ENCODE results near the gene SASH1.

The SASH1 gene

DNA sequence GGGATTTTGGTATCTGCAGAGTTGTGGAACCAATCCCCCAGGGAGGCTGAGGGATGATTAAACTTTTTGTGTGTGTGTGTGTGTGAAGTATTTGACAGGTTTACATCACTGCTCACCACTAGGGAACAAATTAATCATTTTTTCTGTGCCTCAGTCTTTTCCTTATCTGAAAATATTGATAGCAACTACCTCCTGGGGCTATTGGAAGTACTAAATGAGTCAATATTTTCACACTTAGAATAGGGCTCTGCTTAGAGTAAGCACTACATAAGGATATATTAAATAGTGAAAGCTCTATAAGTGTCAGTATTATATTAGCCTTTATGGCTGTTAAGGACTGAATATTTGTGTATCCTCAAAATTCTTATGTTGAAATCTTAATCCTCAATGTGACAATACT, 249.0 kb downstream of the SASH1 start:
- DNase-seq (ENCODE audit: low read depth), result no peak

DNA sequence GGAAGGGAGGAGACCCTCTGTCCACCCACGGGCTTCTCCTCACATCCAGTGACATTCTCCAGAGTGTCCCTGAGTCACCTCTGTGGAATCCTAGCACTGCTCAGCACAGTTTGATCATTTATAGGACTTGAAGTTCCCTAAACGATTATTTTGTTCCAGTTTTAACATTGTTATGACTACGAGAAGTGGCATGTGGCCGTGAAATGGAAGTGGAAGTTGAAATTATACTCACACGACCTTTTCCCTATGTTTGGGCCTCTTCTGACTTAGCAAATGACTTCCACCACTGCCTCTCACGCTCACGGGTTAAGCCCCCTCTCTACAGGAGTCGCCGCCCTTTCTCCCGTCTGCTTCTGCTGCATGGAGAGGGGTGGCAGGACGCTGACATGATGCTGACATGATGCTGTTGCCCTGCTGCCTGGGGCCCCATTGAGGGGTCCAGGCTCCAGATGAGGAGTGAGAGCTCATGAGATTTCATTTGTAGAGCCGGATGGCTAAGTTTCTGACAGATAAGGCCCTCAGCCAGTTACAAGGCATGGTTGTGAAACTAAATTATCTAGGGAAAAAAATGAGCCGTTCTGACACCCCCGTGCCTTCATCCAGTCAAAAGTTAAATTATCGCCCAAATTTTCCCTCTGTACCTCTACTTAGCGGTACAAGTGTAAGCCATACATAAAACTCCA, 250.6 kb downstream of the SASH1 start:
- no peak for DNase-seq (ENCODE audit: low read depth)

DNA sequence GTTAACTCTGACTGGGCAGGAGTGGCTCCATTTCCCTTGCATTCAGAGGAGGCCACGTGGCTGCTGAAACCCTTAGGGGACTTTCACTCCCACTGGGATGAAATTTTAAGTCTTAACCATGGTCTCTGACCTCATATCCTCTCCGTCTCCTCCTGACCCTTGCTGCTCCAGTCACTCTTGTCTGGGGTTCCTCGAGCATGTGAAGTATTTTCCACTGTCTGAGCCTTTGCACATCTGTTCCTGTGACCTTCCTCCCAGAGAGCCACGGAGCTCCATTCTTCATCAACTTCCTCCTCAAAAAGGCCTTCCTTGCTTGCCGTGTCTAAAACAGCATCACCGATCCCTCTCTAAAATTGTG, 251.2 kb downstream of the SASH1 start:
- no peak for DNase-seq (ENCODE audit: low read depth)

DNA sequence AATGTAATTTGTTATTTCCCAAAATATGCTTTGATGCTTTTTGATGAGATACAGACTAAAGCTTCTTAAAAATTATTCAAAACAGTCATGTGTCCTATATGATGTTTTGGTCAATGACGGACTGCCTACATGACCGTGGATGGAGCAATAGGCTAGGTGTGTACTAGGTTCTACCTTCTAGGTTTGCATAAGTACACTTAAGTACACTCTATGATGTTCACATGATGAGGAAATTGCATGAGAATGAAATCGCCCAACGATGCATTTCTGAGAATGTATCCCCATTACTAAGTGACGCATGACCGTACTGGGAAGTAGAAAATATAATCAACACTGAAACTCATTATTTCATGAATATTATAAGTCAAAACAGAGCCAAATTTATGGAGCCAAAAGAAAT, 252.9 kb downstream of the SASH1 start:
- DNase-seq (ENCODE audit: low read depth), result no peak

DNA sequence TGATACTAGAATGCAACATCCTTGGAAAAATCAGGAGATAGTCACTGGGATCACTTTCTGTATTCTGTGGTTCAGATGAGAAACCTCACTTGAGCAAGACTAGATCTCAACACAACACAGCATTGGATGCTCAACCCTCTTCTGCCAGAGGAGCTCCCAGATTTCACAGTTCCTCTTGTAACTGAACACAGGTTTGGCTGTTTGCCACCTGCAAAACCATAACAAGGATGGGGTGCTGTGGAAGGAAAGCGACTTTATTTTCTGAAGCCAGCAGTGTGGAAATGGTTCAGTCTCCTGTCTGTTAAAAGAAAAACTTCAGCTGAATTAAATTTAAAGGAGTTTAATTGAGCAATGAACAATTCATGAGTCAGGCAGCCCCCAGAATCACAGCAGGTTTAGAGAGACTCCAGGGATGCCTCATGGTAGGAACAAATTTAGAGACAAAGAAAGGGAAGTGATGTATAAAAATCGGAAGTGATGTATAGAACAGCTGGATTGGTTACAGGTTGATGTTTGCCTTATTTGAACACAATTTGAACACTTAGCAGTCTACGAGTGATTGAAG, 254.3 kb downstream of the SASH1 start:
- DNase-seq (ENCODE audit: low read depth), result no peak

DNA sequence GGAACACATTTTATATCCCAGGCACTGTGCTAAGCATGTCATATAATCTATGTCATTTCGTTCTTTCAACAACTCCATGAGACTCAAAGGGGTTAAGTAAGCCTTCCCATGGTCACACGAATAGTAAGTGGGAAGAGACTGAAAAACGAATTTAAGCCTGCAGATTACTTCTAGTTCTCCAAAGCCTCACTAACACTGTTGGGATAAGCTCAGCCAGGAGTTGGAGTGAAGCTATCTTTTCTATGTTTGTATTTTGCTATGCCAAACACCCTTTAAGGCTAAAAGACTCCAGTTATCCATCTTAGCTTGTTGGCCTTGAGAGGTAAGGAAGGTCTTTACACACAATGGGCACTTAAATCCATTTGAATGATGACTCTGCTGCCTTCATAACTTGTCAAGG, 256.1 kb downstream of the SASH1 start:
- DNase-seq (ENCODE audit: low read depth), result no peak

DNA sequence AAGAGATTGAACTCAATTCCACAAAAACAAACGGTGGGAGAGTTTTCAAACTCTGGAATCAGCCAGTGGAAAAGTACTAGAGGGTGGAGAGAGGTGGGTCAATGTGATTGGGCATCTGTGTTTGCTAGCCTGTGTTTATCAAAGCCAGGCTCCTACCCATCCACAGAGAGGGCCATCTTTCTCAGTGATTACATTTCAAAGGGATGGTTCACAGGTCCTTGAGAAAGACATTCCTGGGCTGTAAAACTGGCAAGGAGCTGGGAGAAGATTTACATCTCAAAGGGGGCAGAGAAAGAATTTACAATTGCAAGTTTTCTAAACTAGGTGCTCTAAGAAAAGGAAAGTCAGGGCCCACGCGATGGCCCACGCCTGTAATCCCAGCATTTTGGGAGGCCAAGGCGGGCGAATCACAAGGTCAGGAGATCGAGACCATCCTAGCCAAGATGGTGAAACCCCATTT, 257.4 kb downstream of the SASH1 start:
- DNase-seq (ENCODE audit: low read depth), result no peak
